ENCODE results near the gene TNIP3.

GRCh38 chr4:121182296-121182695 lies 18.2 kb upstream of the TNIP3 start:
- TF ChIP-seq CTCF (IDR thresholded peaks at IDR 0.05; ENCODE audit: insufficient read depth, low read depth, low read length) = no peak
- no peak for TF ChIP-seq EZH2 (IDR thresholded peaks at IDR 0.05; ENCODE audit: insufficient read depth, low read length)
